BLaER1 (cell line): ENCODE data around the gene FUT4.
"Not testable (repeated sequence)": the region's sequence is repeated elsewhere in the genome, so short reads cannot be mapped to it uniquely, and the experiment has no call there.

Experiments
- H3K27ac ChIP-seq: shearing (Covaris generic); formaldehyde crosslinking; 2 replicates; pipeline ENCODE4 v1.8.1; 2022
- H3K27me3 ChIP-seq: shearing (Covaris generic); formaldehyde crosslinking; 2 replicates; pipeline ENCODE4 v1.8.1; 2022
- H3K36me3 ChIP-seq: shearing (Covaris generic); formaldehyde crosslinking; 2 replicates; pipeline ENCODE4 v1.8.1; 2022
- H3K4me1 ChIP-seq: shearing (Covaris generic); formaldehyde crosslinking; 2 replicates; pipeline ENCODE4 v1.8.1; 2022
- H3K4me2 ChIP-seq: shearing (Covaris generic); formaldehyde crosslinking; 2 replicates; pipeline ENCODE4 v1.8.1; 2022
- H3K4me3 ChIP-seq: shearing (Covaris generic); formaldehyde crosslinking; 2 replicates; pipeline ENCODE4 v1.8.1; 2022
- H3K9ac ChIP-seq: shearing (Covaris generic); formaldehyde crosslinking; 2 replicates; pipeline ENCODE4 v1.8.1; 2022
- H3K9me3 ChIP-seq: shearing (Covaris generic); formaldehyde crosslinking; 2 replicates; pipeline ENCODE4 v1.8.1; 2022
- H4K20me1 ChIP-seq: shearing (Covaris generic); formaldehyde crosslinking; 2 replicates; pipeline ENCODE4 v1.8.1; 2022
- Cebpa-rat ChIP-seq: shearing (Covaris generic); IDR thresholded peaks from 2 replicates; pipeline ENCODE4 v1.8.1; 2022

The FUT4 gene

GRCh38 chr11:94563176-94563847 is 19.6 kb downstream of the FUT4 start:
- Histone ChIP-seq H3K4me3 (no peak overlapping the region), H3K9me3 (no peaks in the 10 kb centered on the region), H3K9ac (no peak overlapping the region), H3K4me2 (no peak overlapping the region), H3K27ac (no peak overlapping the region), H4K20me1 (no peaks in the 10 kb centered on the region), H3K36me3 (no peaks in the 10 kb centered on the region), H3K4me1 (peaks cover 8% of the 10 kb centered on the region; the same call in 1 of the 2 replicates), H3K27me3 (no peaks in the 10 kb centered on the region)
- no peak for TF ChIP-seq Cebpa-rat

- Histone ChIP-seq H4K20me1 (no peaks in the 10 kb centered on the region), H3K9me3 (no peaks in the 10 kb centered on the region)
- TF ChIP-seq Cebpa-rat = no peak
Observed at GRCh38 chr11:94563848-94564467, 20.2 kb downstream of the FUT4 start.

GRCh38 chr11:94567181-94567670 is 23.5 kb downstream of the FUT4 start, which contains the start of gene PIWIL4:
Gene PIWIL4, plus strand, starts transcription at chr11:94567368. Its CDS starts 151 bp downstream, at chr11:94567519.
- H3K4me3 ChIP-seq = no peak within 1 kb of the TSS
- H3K9ac ChIP-seq = no peak within 1 kb of the TSS
- H3K9me3 ChIP-seq = no peaks in the 10 kb centered on the region

More at GRCh38 chr11:94563848-94564467, 20.2 kb downstream of the FUT4 start:
- 0 out of 2 replicates have a peak, but pooled peaks cover 3% of the 10 kb centered on the region for H3K4me1 ChIP-seq
- H3K36me3 ChIP-seq = no peaks in the 10 kb centered on the region
- no peak overlapping the region for H3K27ac ChIP-seq
- no peaks in the 10 kb centered on the region for H3K27me3 ChIP-seq
- no peak overlapping the region for H3K4me2 ChIP-seq
- no peak overlapping the region for H3K4me3 ChIP-seq
- no peak overlapping the region for H3K9ac ChIP-seq

GRCh38 chr11:94568200-94568599 is 24.5 kb downstream of the FUT4 start:
- Histone ChIP-seq H3K4me2 (no peak overlapping the region), H4K20me1 (no peaks in the 10 kb centered on the region), H3K36me3 (no peaks in the 10 kb centered on the region), H3K9ac (no peak overlapping the region), H3K27ac (no peak overlapping the region), H3K4me3 (no peak overlapping the region), H3K4me1 (0 out of 2 replicates have a peak, but pooled peaks cover 3% of the 10 kb centered on the region), H3K27me3 (no peaks in the 10 kb centered on the region), H3K9me3 (no peaks in the 10 kb centered on the region)
- no peak for TF ChIP-seq Cebpa-rat

More at GRCh38 chr11:94567181-94567670, 23.5 kb downstream of the FUT4 start, which contains the start of gene PIWIL4:
- Histone ChIP-seq H4K20me1 (no peaks in the 10 kb centered on the region), H3K27me3 (no peaks in the 10 kb centered on the region), H3K27ac (no peak within 1 kb of the TSS), H3K4me1 (0 out of 2 replicates have a peak, but pooled peaks cover 3% of the 10 kb centered on the region), H3K4me2 (no peak within 1 kb of the TSS), H3K36me3 (no peaks in the 10 kb centered on the region)
- TF ChIP-seq Cebpa-rat = no peak

- TF ChIP-seq Cebpa-rat = no peak
- H4K20me1 ChIP-seq = no peaks in the 10 kb centered on the region
- H3K4me1 ChIP-seq = 0 out of 2 replicates have a peak, but pooled peaks cover 3% of the 10 kb centered on the region
- no peaks in the 10 kb centered on the region for H3K9me3 ChIP-seq
- H3K4me3 ChIP-seq = no peak overlapping the region
- no peak overlapping the region for H3K27ac ChIP-seq
- no peaks in the 10 kb centered on the region for H3K36me3 ChIP-seq
- no peak overlapping the region for H3K9ac ChIP-seq
- no peaks in the 10 kb centered on the region for H3K27me3 ChIP-seq
- no peak overlapping the region for H3K4me2 ChIP-seq
Observed at GRCh38 chr11:94568717-94569116, 25.0 kb downstream of the FUT4 start.

GRCh38 chr11:94572975-94573374 is 29.3 kb downstream of the FUT4 start:
- H3K36me3 ChIP-seq, H3K4me1 ChIP-seq, H3K9ac ChIP-seq, H3K27ac ChIP-seq, H3K27me3 ChIP-seq, H3K4me3 ChIP-seq, H4K20me1 ChIP-seq, H3K9me3 ChIP-seq, H3K4me2 ChIP-seq: not testable (repeated sequence)

- Histone ChIP-seq H3K27ac (no peak overlapping the region), H3K9me3 (no peaks in the 10 kb centered on the region), H3K36me3 (no peaks in the 10 kb centered on the region), H3K4me2 (no peak overlapping the region), H3K27me3 (no peaks in the 10 kb centered on the region), H4K20me1 (no peaks in the 10 kb centered on the region), H3K4me1 (peaks cover 7% of the 10 kb centered on the region), H3K4me3 (no peak overlapping the region), H3K9ac (no peak overlapping the region)
- TF ChIP-seq Cebpa-rat = no peak
Observed at GRCh38 chr11:94574193-94574961, 30.7 kb downstream of the FUT4 start.

GRCh38 chr11:94576306-94576705 is 32.6 kb downstream of the FUT4 start:
- Histone ChIP-seq H3K36me3 (no peaks in the 10 kb centered on the region), H4K20me1 (no peaks in the 10 kb centered on the region), H3K27ac (no peak overlapping the region), H3K4me1 (peaks cover 7% of the 10 kb centered on the region), H3K27me3 (no peaks in the 10 kb centered on the region), H3K4me2 (no peak overlapping the region), H3K4me3 (no peak overlapping the region), H3K9ac (no peak overlapping the region), H3K9me3 (no peaks in the 10 kb centered on the region)
- no peak for TF ChIP-seq Cebpa-rat

- Histone ChIP-seq H3K27ac (no peak overlapping the region), H3K27me3 (no peaks in the 10 kb centered on the region), H3K9me3 (no peaks in the 10 kb centered on the region), H3K36me3 (no peaks in the 10 kb centered on the region), H3K9ac (no peak overlapping the region), H4K20me1 (no peaks in the 10 kb centered on the region), H3K4me3 (no peak overlapping the region), H3K4me1 (peaks cover 7% of the 10 kb centered on the region), H3K4me2 (no peak overlapping the region)
- no peak for TF ChIP-seq Cebpa-rat
Observed at GRCh38 chr11:94577841-94578240, 34.1 kb downstream of the FUT4 start.
